ENCODE results near the gene FLOT1. TPM values are rescaled to one million over a fixed set of nuclear protein-coding genes. Genes with fewer than 3 reads are reported as not detected.

Gene FLOT1
- total and polyA plus RNA-seq, 2 of the 4 experiments (the other 2 are of a cell fraction): 96.2 to 162 TPM

GRCh38 chr6:30709101-30709868 lies 33.2 kb downstream of the FLOT1 start:
- no peaks in the 10 kb centered on the region for H4K20me1 ChIP-seq (ENCODE audit: insufficient read depth, low read length)
- no peaks in the 10 kb centered on the region for H3K4me1 ChIP-seq (ENCODE audit: control insufficient read depth, insufficient read depth, low read length)
- no peaks in the 10 kb centered on the region; the same call in 1 of the 2 replicates for H3K9me1 ChIP-seq (ENCODE audit: insufficient read depth, low read length)
- peaks cover 0 to 4% of the 10 kb centered on the region in 2 experiments; a peak in 2 of 4 replicates for H3K79me1 ChIP-seq (ENCODE audit: low read depth in 1 of 2, low read length in 2 of 2)
- no peak overlapping the region for H3K4ac ChIP-seq (ENCODE audit: low read depth, low read length)
- H3K18ac ChIP-seq (ENCODE audit: low read depth, low read length): no peak overlapping the region
- H3K27ac ChIP-seq (ENCODE audit: insufficient read depth, low read length): no peak overlapping the region
- no peak overlapping the region for H3K56ac ChIP-seq (ENCODE audit: extremely low read depth, insufficient read depth, low read length)
- BruUV-seq (replicated peaks): no TSS peak
- H2BK15ac ChIP-seq (ENCODE audit: low read depth, low read length): no peak overlapping the region
- H4K5ac ChIP-seq (ENCODE audit: low read depth, low read length): no peak overlapping the region
- H3K27me3 ChIP-seq (ENCODE audit: control insufficient read depth, insufficient read depth, low read length): no peaks in the 10 kb centered on the region
- no CpG with 5 or more reads among the region's 2 CpGs for WGBS, 2 experiments (ENCODE audit: extremely low coverage in 2 of 2, insufficient read length in 1 of 2)
- peaks cover 40% of the 10 kb centered on the region for H3K36me3 ChIP-seq (ENCODE audit: control insufficient read depth, insufficient read depth, low read length)
- H3K4me2 ChIP-seq (ENCODE audit: low read depth, low read length): no peak overlapping the region
- dilution Hi-C loops (cut with HindIII; ENCODE audit: low sequenced_read_pairs, unreplicated experiment): no loop called here
- no peak overlapping the region for H2BK5ac ChIP-seq (ENCODE audit: low read depth, low read length, poor library complexity, severe bottlenecking)
- DNase-seq: no peak
- H3K9ac ChIP-seq (ENCODE audit: low read depth, low read length): no peak overlapping the region
- no peak overlapping the region for H3K4me3 ChIP-seq (ENCODE audit: insufficient read depth, low read depth, low read length)
- intact Hi-C loops (cut with micrococcal nuclease): no loop called here
- TF ChIP-seq ELK1 (IDR thresholded peaks at IDR 0.05; ENCODE audit: borderline replicate concordance, low read depth, low read length) (no peak), USF2 (IDR thresholded peaks at IDR 0.05; ENCODE audit: low read depth, low read length) (no peak), BHLHE40 (IDR thresholded peaks at IDR 0.05; ENCODE audit: low read depth, low read length) (no peak), MAFK (IDR thresholded peaks at IDR 0.05; ENCODE audit: low read depth, low read length) (no peak), CTCF (conservative IDR thresholded peaks at IDR 0.05; ENCODE audit: low read depth, low read length) (no peak), MXI1 (IDR thresholded peaks at IDR 0.05; ENCODE audit: borderline replicate concordance, low read depth, low read length) (no peak), MAZ (IDR thresholded peaks at IDR 0.05; ENCODE audit: borderline replicate concordance, low read depth, low read length) (no peak), RAD21 (IDR thresholded peaks at IDR 0.05; ENCODE audit: low read length) (no peak), RCOR1 (IDR thresholded peaks at IDR 0.05; ENCODE audit: insufficient replicate concordance, low read length) (no peak), CHD1 (IDR thresholded peaks at IDR 0.05; ENCODE audit: low read depth, low read length) (no peak), FOS (IDR thresholded peaks at IDR 0.05; ENCODE audit: low read depth, low read length) (no peak), NFE2L2 (IDR thresholded peaks at IDR 0.05; ENCODE audit: low read depth, low read length) (no peak)
- no peak overlapping the region for H2AK9ac ChIP-seq (replicated peaks; ENCODE audit: low read depth, low read length, poor library complexity)
- no peak overlapping the region for H2AFZ ChIP-seq (replicated peaks; ENCODE audit: low read length, poor library complexity)
- ATAC-seq (ENCODE audit: low read depth): no peak
- in situ Hi-C loops (cut with MboI; ENCODE audit: low sequenced_read_pairs): no loop called here
- H2BK20ac ChIP-seq (ENCODE audit: low read depth, low read length): no peak overlapping the region
- no peak overlapping the region for H2AK5ac ChIP-seq (ENCODE audit: low read depth, low read length)
- H4K8ac ChIP-seq (ENCODE audit: low read depth in 2 of 2, low read length in 2 of 2): no peak overlapping the region
- CTCF ChIA-PET: interaction anchor here (0.5 kb wide), 1 partner anchor 197 kb away, joined by 3 read pairs; no protein-coding TSS in a partner anchor
- no peak overlapping the region for H4K91ac ChIP-seq (ENCODE audit: insufficient read depth, low read depth, low read length)
- H3K14ac ChIP-seq (replicated peaks; ENCODE audit: low read depth, low read length): no peak overlapping the region
- no peak overlapping the region for H3K23ac ChIP-seq (ENCODE audit: low read depth, low read length)
- POLR2A ChIA-PET (ENCODE audit: unreplicated experiment): no interaction called here
- H3K9me3 ChIP-seq (ENCODE audit: control insufficient read depth, insufficient read depth, low read length): no peaks in the 10 kb centered on the region
- no peak overlapping the region for H2BK120ac ChIP-seq (ENCODE audit: low read depth, low read length)
